VCaP (cell line): ENCODE results near the gene ASB15.

Source experiments
- H3K27ac ChIP-seq: fragments of 450-650 bp; 2 replicates; pipeline ENCODE4 v1.5.1; 2017
- CTCF ChIP-seq: fragments of 450-650 bp; conservative IDR thresholded peaks from 2 replicates; pipeline ENCODE4 v1.5.1; 2017; ENCODE audit warnings: mild to moderate bottlenecking, moderate library complexity

ASB15 gene

DNA sequence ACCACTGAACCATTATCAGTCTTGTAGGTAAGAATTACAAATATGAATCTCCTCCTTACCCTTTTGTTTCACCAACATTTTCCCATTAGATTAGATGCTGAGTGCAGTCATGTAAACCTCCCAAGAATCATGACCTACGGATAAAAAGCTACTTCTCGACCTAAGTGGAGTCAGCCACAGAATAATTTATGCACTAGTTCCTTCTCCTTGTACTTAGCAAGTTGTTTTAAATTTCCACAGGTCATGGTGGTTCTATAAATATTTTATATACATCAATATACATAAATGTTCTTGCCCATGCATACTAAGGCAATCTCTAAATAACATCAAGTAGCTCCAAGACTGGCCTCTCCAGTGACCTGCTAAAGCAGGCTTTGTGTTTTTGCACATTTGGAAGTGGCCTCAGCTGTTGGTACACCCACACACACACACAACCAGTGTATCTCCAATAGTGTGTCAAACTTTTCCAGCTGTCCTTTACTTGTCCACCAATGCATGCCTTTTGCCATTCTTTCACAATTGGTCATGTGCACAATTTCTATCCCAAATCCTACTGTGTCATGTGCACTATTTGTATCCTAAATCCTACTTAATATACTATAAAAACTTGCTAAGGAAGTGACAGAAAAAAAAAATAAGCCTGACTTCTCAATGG is 75.6 kb downstream of the ASB15 start:
- no peak overlapping the region for H3K27ac ChIP-seq
- TF ChIP-seq CTCF = no peak

DNA sequence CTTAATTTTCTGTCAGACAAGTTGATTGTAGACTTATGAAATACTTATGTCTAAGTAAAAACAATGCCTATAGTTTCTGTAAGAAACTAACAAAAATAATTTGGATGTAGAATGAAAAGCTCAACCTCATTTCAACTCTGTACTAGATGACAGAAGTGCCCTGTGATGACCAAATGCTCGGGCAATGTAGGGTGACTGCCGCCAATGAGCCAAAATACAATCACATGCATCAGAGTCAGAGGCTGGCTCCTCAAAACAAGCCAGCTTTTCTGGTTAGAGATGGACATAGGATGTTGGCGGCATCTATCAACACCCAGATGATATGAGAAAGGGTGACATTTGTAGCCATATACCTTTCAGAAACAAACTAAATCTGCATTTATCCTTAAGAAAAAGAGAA is 78.0 kb downstream of the ASB15 start:
- TF ChIP-seq CTCF = no peak
- H3K27ac ChIP-seq = peak overlapping the region; percentile 1; the same call in 1 of the 2 replicates

GRCh38 chr7:123680580-123680979 is 79.0 kb downstream of the ASB15 start:
- no peak overlapping the region for H3K27ac ChIP-seq
- TF ChIP-seq CTCF = no peak

GRCh38 chr7:123681561-123681960 is 79.9 kb downstream of the ASB15 start:
- no peak overlapping the region for H3K27ac ChIP-seq
- TF ChIP-seq CTCF = no peak

GRCh38 chr7:123682690-123683089 is 81.1 kb downstream of the ASB15 start:
- TF ChIP-seq CTCF = peak; percentile 81
- H3K27ac ChIP-seq = no peak overlapping the region

DNA sequence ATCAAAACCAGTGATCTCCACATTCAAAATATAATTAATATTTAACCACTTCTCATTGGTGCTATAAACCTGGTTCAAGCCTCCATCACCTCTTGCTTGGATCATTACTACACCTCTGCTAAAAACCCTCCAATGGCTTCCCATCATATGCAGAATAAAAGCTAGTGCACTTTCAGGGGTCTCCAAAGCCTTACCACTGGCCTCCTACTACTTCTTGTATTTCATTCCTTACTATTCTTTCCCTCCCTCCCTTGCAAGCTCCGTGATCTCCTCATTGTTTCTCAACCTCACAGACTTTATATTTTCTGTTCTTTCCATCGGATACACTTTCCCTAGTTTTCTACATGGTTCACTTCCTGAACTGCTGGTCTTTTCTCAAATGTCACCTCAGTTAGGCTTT is 85.5 kb downstream of the ASB15 start:
- TF ChIP-seq CTCF = no peak
- no peak overlapping the region for H3K27ac ChIP-seq

- TF ChIP-seq CTCF = no peak
- H3K27ac ChIP-seq = no peak overlapping the region
These were observed 86.1 kb downstream of the ASB15 start for GRCh38 chr7:123687727-123688126.
